ENCODE measurements around the gene PRAMEF15. TPM values are rescaled to one million over a fixed set of nuclear protein-coding genes. Genes with fewer than 3 reads are reported as not detected.
"Not testable (repeated sequence)": the region's sequence is repeated elsewhere in the genome, so short reads cannot be mapped to it uniquely, and the experiment has no call there.

The PRAMEF15 gene
- total RNA-seq (not detected in 2 replicates), polyA plus RNA-seq (not detected in 2 replicates)

DNA sequence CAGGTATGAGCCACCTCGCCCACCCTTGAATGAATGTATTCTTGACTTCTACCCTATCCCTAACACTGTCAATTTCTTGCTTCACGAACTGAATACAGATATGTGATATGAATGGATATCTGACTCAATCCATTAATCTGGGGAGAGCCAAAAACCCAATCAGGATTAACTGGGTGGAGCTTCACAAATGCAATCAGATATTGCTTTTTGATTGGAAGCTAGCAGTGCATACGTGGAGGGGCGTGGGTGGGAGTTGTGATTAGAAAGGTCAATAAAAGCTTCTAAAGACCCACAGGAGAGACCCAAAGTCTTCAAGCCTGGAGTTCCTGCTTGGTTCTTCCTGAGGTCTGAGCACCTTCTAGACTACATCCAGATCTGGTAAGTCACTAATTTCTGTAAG is at the start of gene PRAMEF15:
TSS of gene PRAMEF15 (plus strand) at position 301 of the 400 bp plus-strand sequence. CDS start 2,827 bp downstream, outside the sequence.
- H3K27ac ChIP-seq; H3K9me2 ChIP-seq (replicated peaks; ENCODE audit: insufficient read depth); DNase-seq (ENCODE audit: low spot score); H4K20me1 ChIP-seq (ENCODE audit: insufficient read depth, poor library complexity, severe bottlenecking); H3K27me3 ChIP-seq; H3K36me3 ChIP-seq (replicated peaks; ENCODE audit: insufficient read depth, low read depth); H3K4me1 ChIP-seq (ENCODE audit: insufficient read depth); H3K4me2 ChIP-seq; H3K4me3 ChIP-seq; H3K79me2 ChIP-seq; H3K9me3 ChIP-seq (ENCODE audit: low read depth); H2AFZ ChIP-seq: not testable (repeated sequence)
- 49% methylated on average over 4 of the region's 4 CpGs for WGBS (ENCODE audit: low lambda C conversion rate, missing lambda C conversion rate)

GRCh38 chr1:13277016-13277415 is 38.4 kb upstream of the PRAMEF15 start:
- H3K79me2 ChIP-seq; H3K27ac ChIP-seq; H2AFZ ChIP-seq; H4K20me1 ChIP-seq (ENCODE audit: insufficient read depth, poor library complexity, severe bottlenecking); H3K4me3 ChIP-seq; H3K9me3 ChIP-seq (ENCODE audit: low read depth); H3K9me2 ChIP-seq (replicated peaks; ENCODE audit: insufficient read depth); H3K36me3 ChIP-seq (replicated peaks; ENCODE audit: insufficient read depth, low read depth); H3K4me2 ChIP-seq; DNase-seq (ENCODE audit: low spot score); H3K4me1 ChIP-seq (ENCODE audit: insufficient read depth); H3K27me3 ChIP-seq: not testable (repeated sequence)
- WGBS (ENCODE audit: low lambda C conversion rate, missing lambda C conversion rate) = 59% methylated on average over 5 of the region's 6 CpGs

GRCh38 chr1:13279617-13280016 is 35.8 kb upstream of the PRAMEF15 start:
- H2AFZ ChIP-seq; H3K27ac ChIP-seq; DNase-seq (ENCODE audit: low spot score); H3K4me1 ChIP-seq (ENCODE audit: insufficient read depth); H3K4me2 ChIP-seq; H3K27me3 ChIP-seq; H3K4me3 ChIP-seq; H3K9me2 ChIP-seq (replicated peaks; ENCODE audit: insufficient read depth); H3K79me2 ChIP-seq; H3K36me3 ChIP-seq (replicated peaks; ENCODE audit: insufficient read depth, low read depth); H3K9me3 ChIP-seq (ENCODE audit: low read depth); H4K20me1 ChIP-seq (ENCODE audit: insufficient read depth, poor library complexity, severe bottlenecking): not testable (repeated sequence)
- 82% methylated on average over 3 of the region's 3 CpGs for WGBS (ENCODE audit: low lambda C conversion rate, missing lambda C conversion rate)

- not testable (repeated sequence) for H3K9me2 ChIP-seq (replicated peaks; ENCODE audit: insufficient read depth); H3K4me1 ChIP-seq (ENCODE audit: insufficient read depth); H3K9me3 ChIP-seq (ENCODE audit: low read depth); H4K20me1 ChIP-seq (ENCODE audit: insufficient read depth, poor library complexity, severe bottlenecking); DNase-seq (ENCODE audit: low spot score); H2AFZ ChIP-seq; H3K79me2 ChIP-seq; H3K4me2 ChIP-seq; H3K27me3 ChIP-seq; H3K36me3 ChIP-seq (replicated peaks; ENCODE audit: insufficient read depth, low read depth); H3K4me3 ChIP-seq; H3K27ac ChIP-seq
- WGBS (ENCODE audit: low lambda C conversion rate, missing lambda C conversion rate) = no CpG with 5 or more reads among the region's 1 CpG
Observed at GRCh38 chr1:13285037-13285436, 30.3 kb upstream of the PRAMEF15 start, which contains the start of gene PRAMEF8. Gene PRAMEF8, minus strand, starts transcription at chr1:13285137. Its CDS starts 1,046 bp downstream, at chr1:13284091.

DNA sequence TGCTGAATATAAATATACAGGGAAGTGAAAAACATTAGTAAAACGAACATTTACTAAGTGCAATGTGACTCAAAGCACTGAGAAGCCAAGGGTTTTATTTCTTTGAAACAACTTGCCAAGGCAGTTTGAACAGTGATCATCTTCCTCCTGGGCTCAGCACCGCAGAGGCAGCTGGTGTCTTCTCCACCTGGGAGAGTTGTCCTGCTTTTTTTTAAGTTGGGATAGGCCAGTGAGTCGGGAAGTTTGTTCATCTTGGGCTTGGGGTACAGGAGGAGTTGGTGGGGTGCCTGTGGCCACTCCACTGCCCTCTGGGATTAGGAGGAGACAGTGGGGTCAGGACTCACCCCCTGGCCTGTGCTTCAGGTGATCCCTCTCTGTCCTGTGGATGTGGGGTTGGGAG is 26.4 kb upstream of the PRAMEF15 start:
- not testable (repeated sequence) for H3K9me3 ChIP-seq (ENCODE audit: low read depth); H4K20me1 ChIP-seq (ENCODE audit: insufficient read depth, poor library complexity, severe bottlenecking); H3K36me3 ChIP-seq (replicated peaks; ENCODE audit: insufficient read depth, low read depth); H3K9me2 ChIP-seq (replicated peaks; ENCODE audit: insufficient read depth); H3K4me3 ChIP-seq; H3K27me3 ChIP-seq; H3K79me2 ChIP-seq; H3K4me2 ChIP-seq; H3K4me1 ChIP-seq (ENCODE audit: insufficient read depth); H3K27ac ChIP-seq; DNase-seq (ENCODE audit: low spot score); H2AFZ ChIP-seq
- WGBS (ENCODE audit: low lambda C conversion rate, missing lambda C conversion rate) = 61% methylated on average over 3 of the region's 3 CpGs

DNA sequence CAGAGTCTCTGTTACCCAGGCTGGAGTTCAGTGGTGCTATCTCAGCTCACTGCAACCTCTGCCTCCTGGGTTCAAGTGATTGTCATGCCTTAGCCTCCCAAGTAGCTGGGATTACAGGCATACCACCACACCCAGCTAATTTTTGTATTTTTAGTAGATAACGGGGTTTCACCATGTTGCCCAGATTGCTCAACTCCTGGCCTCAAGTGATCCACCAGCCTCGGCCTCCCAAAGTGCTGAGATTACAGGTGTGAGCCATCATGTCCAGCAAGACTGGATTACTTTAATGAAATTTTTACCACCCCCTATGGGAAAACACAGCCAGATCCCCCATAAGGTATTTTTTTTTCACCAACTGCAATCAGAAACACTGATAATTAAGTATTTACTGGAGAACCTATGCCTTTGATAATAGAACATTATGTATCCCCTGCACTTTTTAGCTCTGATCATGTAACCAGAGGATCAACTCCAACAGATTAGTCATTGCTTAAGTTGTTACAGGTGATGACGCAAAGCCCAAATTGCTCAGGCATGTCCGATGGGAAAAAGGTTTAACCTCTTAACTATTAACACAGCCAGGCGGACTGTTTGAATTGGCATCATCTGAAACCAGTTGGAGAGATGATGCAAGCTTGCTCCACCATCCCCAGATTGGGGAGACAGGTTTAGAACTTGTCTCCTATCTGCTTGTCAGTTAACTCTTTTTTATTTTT is 18.0 kb upstream of the PRAMEF15 start:
- not testable (repeated sequence) for H3K36me3 ChIP-seq (replicated peaks; ENCODE audit: insufficient read depth, low read depth); H3K4me2 ChIP-seq; H3K27me3 ChIP-seq; H3K4me3 ChIP-seq; H4K20me1 ChIP-seq (ENCODE audit: insufficient read depth, poor library complexity, severe bottlenecking); H3K9me3 ChIP-seq (ENCODE audit: low read depth); H2AFZ ChIP-seq; DNase-seq (ENCODE audit: low spot score); H3K79me2 ChIP-seq; H3K4me1 ChIP-seq (ENCODE audit: insufficient read depth); H3K9me2 ChIP-seq (replicated peaks; ENCODE audit: insufficient read depth); H3K27ac ChIP-seq
- WGBS (ENCODE audit: low lambda C conversion rate, missing lambda C conversion rate) = 81% methylated on average over 2 of the region's 5 CpGs

- not testable (repeated sequence) for H4K20me1 ChIP-seq (ENCODE audit: insufficient read depth, poor library complexity, severe bottlenecking); H3K4me1 ChIP-seq (ENCODE audit: insufficient read depth); H3K27ac ChIP-seq; H2AFZ ChIP-seq; H3K9me2 ChIP-seq (replicated peaks; ENCODE audit: insufficient read depth); DNase-seq (ENCODE audit: low spot score); H3K9me3 ChIP-seq (ENCODE audit: low read depth); H3K79me2 ChIP-seq; H3K4me3 ChIP-seq; H3K27me3 ChIP-seq; H3K4me2 ChIP-seq; H3K36me3 ChIP-seq (replicated peaks; ENCODE audit: insufficient read depth, low read depth)
- 97% methylated on average over 6 of the region's 27 CpGs for WGBS (ENCODE audit: low lambda C conversion rate, missing lambda C conversion rate)
Observed at GRCh38 chr1:13298699-13299098, 16.7 kb upstream of the PRAMEF15 start.

DNA sequence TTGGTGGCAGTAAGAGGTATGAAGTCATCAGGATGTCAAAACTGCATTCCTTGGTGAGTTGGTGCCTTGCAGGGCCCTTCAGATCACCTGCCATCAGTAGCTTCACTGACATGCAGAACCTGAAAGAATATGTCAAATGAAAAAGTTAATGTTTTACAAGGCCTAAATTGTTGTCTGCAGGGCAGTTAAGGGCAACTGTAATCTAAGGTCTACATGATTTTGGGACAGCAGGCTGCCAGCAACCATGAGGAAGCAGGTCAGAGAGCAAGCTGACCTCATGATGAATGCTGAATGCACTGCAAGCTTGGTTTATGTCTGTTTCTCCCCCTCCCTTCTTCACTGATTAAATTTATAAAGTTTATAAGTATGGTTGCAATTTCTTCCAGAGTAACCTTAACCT is 13.2 kb upstream of the PRAMEF15 start:
- not testable (repeated sequence) for H3K4me1 ChIP-seq (ENCODE audit: insufficient read depth); H3K4me2 ChIP-seq; H3K9me3 ChIP-seq (ENCODE audit: low read depth); H3K4me3 ChIP-seq; H2AFZ ChIP-seq; H3K36me3 ChIP-seq (replicated peaks; ENCODE audit: insufficient read depth, low read depth); H3K27me3 ChIP-seq; H3K9me2 ChIP-seq (replicated peaks; ENCODE audit: insufficient read depth); DNase-seq (ENCODE audit: low spot score); H4K20me1 ChIP-seq (ENCODE audit: insufficient read depth, poor library complexity, severe bottlenecking); H3K79me2 ChIP-seq; H3K27ac ChIP-seq

- H3K79me2 ChIP-seq; H2AFZ ChIP-seq; H3K27me3 ChIP-seq; H3K27ac ChIP-seq; H3K4me2 ChIP-seq; H3K9me2 ChIP-seq (replicated peaks; ENCODE audit: insufficient read depth); H3K4me1 ChIP-seq (ENCODE audit: insufficient read depth); H3K4me3 ChIP-seq; H3K9me3 ChIP-seq (ENCODE audit: low read depth); H4K20me1 ChIP-seq (ENCODE audit: insufficient read depth, poor library complexity, severe bottlenecking); DNase-seq (ENCODE audit: low spot score); H3K36me3 ChIP-seq (replicated peaks; ENCODE audit: insufficient read depth, low read depth): not testable (repeated sequence)
- WGBS (ENCODE audit: low lambda C conversion rate, missing lambda C conversion rate) = no CpG with 5 or more reads among the region's 1 CpG
Observed at GRCh38 chr1:13303239-13303638, 12.1 kb upstream of the PRAMEF15 start, which contains the start of gene PRAMEF33. Gene PRAMEF33, plus strand, starts transcription at chr1:13303539. Its CDS starts 2,416 bp downstream, at chr1:13305955.
